ENCODE measurements around the gene ING1.

GRCh38 chr13:110734561-110734960 lies 21.1 kb downstream of the ING1 start:
- TF ChIP-seq CTCF (IDR thresholded peaks at IDR 0.05; ENCODE audit: low read depth, low read length) (no peak), MYC (IDR thresholded peaks at IDR 0.05; ENCODE audit: low read depth, low read length) (no peak)

Measured in NB4 (cell line).